ENCODE measurements around the gene MAD1L1.

The MAD1L1 gene

GRCh38 chr7:1800902-1801301 is 431.8 kb downstream of the MAD1L1 start:
- FAIRE-seq, result no peak

GRCh38 chr7:1798191-1798590 is 434.6 kb downstream of the MAD1L1 start:
- no peak for FAIRE-seq

- FAIRE-seq, result no peak
Observed at GRCh38 chr7:1794888-1795542, 437.7 kb downstream of the MAD1L1 start.

GRCh38 chr7:1787681-1788235 is 445.0 kb downstream of the MAD1L1 start:
- no peak for FAIRE-seq

- FAIRE-seq, result no peak
Observed at GRCh38 chr7:1787241-1787640, 445.5 kb downstream of the MAD1L1 start.

GRCh38 chr7:1785839-1786238 is 446.9 kb downstream of the MAD1L1 start:
- no peak for FAIRE-seq

- FAIRE-seq, result no peak
Observed at GRCh38 chr7:1781369-1781768, 451.4 kb downstream of the MAD1L1 start.

GRCh38 chr7:1779445-1779844 is 453.3 kb downstream of the MAD1L1 start:
- no peak for FAIRE-seq

GRCh38 chr7:1777122-1777521 is 455.6 kb downstream of the MAD1L1 start:
- FAIRE-seq, result no peak

- FAIRE-seq, result no peak
Observed at GRCh38 chr7:1775389-1775788, 457.4 kb downstream of the MAD1L1 start.

- FAIRE-seq, result no peak
Observed at GRCh38 chr7:1770331-1770730, 462.4 kb downstream of the MAD1L1 start.

GRCh38 chr7:1769286-1770200 is 463.2 kb downstream of the MAD1L1 start:
- no peak for FAIRE-seq

- FAIRE-seq, result no peak
Observed at GRCh38 chr7:1768832-1769231, 463.9 kb downstream of the MAD1L1 start.

- no peak for FAIRE-seq
Observed at GRCh38 chr7:1767524-1767923, 465.2 kb downstream of the MAD1L1 start.

All from TTC549 (cell line).